HG03196 (cell line): Measurements from ENCODE around the gene PCDHGA1.
"Not testable (repeated sequence)": the region's sequence is repeated elsewhere in the genome, so short reads cannot be mapped to it uniquely, and the experiment has no call there.

Source experiments
- ATAC-seq: cut with Tn5 transposase; IDR thresholded peaks from one replicate; pipeline ENCODE4 v1.9.1; 2021; ENCODE audit not compliant: unreplicated experiment

Gene PCDHGA1

GRCh38 chr5:141382469-141383294 lies 52.4 kb downstream of the PCDHGA1 start, which contains the start of gene PCDHGA7:
Gene PCDHGA7, plus strand, starts transcription at chr5:141382742. Its CDS starts 158 bp downstream, at chr5:141382900.
- ATAC-seq: no peak

GRCh38 chr5:141383345-141383744 lies 53.0 kb downstream of the PCDHGA1 start:
- ATAC-seq: no peak

- no peak for ATAC-seq
These were observed 54.4 kb downstream of the PCDHGA1 start for GRCh38 chr5:141384471-141385267.

DNA sequence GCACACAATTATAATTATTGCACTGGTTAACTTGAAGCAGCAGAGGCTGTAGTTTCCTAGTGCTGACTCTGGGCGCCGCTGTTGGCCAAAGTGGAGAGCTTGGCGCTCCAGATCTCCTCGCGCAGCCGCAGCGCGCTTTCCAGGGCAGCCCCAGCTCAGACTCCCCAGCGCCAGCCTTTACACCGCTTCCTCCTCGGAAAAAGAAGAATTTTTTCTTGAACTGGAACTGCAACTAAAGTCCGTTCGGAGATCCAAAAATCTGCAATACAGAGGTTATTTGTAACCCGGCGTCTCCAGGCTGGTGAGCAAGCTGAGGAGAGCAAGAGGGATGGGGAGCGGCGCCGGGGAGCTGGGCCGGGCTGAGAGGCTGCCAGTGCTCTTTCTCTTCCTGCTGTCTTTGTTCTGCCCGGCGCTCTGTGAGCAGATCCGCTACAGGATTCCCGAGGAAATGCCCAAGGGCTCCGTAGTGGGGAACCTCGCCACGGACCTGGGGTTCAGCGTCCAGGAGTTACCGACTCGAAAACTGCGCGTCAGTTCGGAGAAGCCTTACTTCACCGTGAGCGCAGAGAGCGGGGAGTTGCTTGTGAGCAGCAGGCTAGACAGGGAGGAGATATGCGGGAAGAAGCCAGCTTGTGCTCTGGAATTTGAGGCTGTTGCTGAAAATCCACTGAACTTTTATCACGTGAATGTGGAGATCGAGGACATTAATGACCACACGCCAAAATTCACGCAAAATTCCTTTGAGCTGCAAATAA lies 57.4 kb downstream of the PCDHGA1 start, which contains the start of gene PCDHGB4:
TSS of gene PCDHGB4 (plus strand) at position 142 of the 755 bp plus-strand sequence. CDS start at position 329, 187 bp downstream.
- ATAC-seq: not testable (repeated sequence)

GRCh38 chr5:141388661-141389060 lies 58.3 kb downstream of the PCDHGA1 start:
- no peak for ATAC-seq

DNA sequence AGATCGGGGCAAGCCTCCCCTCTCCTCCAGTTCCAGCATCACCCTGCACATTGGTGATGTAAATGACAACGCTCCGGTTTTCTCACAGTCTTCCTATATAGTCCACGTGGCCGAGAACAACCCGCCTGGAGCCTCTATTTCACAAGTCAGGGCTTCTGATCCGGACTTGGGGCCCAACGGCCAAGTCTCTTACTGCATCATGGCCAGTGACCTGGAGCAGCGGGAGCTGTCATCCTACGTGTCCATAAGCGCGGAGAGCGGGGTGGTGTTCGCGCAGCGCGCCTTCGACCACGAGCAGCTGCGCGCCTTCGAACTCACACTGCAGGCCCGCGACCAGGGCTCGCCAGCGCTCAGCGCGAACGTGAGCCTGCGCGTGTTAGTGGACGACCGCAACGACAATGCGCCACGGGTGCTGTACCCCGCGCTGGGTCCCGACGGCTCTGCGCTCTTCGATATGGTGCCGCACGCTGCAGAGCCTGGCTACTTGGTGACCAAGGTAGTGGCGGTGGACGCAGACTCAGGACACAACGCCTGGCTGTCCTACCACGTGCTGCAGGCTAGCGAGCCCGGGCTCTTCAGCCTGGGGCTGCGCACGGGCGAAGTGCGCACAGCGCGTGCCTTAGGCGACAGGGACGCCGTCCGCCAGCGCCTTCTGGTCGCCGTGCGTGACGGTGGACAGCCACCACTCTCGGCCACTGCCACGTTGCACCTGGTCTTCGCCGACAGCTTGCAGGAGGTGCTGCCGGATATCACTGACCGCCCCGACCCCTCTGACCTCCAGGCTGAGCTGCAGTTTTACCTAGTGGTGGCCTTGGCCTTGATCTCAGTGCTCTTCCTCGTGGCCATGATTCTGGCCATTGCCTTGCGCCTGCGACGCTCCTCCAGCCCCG lies 59.1 kb downstream of the PCDHGA1 start:
- no peak for ATAC-seq

DNA sequence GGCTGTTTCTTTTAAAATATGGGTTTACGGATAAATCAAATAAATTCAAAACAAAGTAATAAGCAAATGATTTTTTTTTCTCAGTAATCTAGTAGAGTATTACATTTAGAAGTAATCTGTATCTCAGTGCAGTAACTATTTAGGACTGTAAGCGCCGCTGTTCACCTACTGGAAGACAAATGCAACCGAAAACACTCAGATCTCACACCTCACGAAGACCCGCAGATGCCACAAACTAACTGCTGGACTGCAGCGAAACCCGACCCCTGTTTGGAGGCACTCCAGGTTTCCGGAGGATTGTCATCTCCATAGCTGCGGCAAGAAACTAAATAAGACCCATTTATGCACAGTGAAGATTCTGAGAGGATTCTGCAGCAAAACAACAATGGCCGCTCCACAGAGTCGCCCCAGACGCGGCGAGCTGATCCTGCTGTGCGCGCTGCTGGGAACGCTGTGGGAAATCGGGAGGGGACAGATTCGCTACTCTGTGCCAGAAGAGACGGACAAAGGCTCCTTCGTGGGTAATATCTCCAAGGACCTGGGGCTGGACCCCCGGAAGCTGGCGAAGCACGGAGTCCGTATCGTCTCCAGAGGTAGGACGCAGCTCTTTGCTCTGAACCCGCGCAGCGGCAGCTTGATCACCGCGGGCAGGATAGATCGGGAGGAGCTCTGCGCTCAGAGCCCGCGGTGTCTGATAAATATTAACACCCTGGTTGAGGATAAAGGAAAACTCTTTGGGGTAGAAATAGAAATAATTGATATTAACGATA lies 62.3 kb downstream of the PCDHGA1 start, which contains the start of gene PCDHGA8:
TSS of gene PCDHGA8 (plus strand) at position 205 of the 770 bp plus-strand sequence. CDS start at position 386, 181 bp downstream.
- no peak for ATAC-seq

DNA sequence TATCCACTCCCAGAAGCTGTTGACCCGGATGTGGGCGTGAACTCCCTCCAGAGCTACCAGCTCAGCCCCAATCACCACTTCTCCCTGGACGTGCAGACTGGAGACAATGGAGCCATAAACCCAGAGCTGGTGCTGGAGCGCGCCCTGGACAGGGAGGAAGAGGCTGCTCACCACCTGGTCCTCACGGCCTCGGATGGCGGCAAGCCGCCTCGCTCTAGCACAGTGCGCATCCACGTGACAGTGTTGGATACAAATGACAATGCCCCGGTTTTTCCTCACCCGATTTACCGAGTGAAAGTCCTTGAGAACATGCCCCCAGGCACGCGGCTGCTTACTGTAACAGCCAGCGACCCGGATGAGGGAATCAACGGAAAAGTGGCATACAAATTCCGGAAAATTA lies 63.0 kb downstream of the PCDHGA1 start:
- no peak for ATAC-seq

DNA sequence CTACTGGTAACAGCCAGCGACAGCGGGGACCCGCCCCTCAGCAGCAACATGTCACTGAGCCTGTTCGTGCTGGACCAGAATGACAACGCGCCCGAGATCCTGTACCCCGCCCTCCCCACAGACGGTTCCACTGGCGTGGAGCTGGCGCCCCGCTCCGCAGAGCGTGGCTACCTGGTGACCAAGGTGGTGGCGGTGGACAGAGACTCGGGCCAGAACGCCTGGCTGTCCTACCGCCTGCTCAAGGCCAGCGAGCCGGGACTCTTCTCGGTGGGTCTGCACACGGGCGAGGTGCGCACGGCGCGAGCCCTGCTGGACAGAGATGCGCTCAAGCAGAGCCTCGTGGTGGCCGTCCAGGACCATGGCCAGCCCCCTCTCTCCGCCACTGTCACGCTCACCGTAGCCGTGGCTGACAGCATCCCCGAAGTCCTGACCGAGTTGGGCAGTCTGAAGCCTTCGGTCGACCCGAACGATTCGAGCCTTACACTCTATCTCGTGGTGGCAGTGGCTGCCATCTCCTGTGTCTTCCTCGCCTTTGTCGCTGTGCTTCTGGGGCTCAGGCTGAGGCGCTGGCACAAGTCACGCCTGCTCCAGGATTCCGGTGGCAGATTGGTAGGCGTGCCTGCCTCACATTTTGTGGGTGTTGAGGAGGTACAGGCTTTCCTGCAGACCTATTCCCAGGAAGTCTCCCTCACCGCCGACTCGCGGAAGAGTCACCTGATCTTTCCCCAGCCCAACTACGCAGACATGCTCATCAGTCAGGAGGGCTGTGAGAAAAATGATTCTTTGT lies 64.3 kb downstream of the PCDHGA1 start:
- not testable (repeated sequence) for ATAC-seq

GRCh38 chr5:141397756-141398551 lies 67.6 kb downstream of the PCDHGA1 start, which contains the start of gene PCDHGB5:
Gene PCDHGB5, plus strand, starts transcription at chr5:141397947. Its CDS starts 181 bp downstream, at chr5:141398128.
- ATAC-seq: peak; percentile 96

- ATAC-seq: no peak
These were observed 68.3 kb downstream of the PCDHGA1 start for GRCh38 chr5:141398608-141399007.

GRCh38 chr5:141399555-141400258 lies 69.4 kb downstream of the PCDHGA1 start:
- ATAC-seq: no peak

GRCh38 chr5:141402553-141403243 lies 72.4 kb downstream of the PCDHGA1 start, which contains the start of gene PCDHGA9:
Gene PCDHGA9, plus strand, starts transcription at chr5:141402778. Its CDS starts 175 bp downstream, at chr5:141402953.
- ATAC-seq: no peak

DNA sequence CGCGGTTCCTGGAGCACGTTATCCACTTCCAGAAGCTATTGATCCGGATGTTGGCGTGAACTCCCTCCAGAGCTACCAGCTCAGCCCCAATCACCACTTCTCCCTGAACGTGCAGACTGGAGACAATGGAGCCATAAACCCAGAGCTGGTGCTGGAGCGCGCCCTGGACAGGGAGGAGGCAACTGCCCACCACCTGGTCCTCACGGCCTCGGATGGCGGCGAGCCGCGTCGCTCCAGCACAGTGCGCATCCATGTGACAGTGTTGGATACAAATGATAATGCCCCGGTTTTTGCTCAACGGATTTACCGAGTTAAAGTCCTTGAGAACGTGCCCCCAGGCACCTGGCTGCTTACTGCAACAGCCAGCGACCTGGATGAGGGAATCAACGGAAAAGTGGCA lies 73.1 kb downstream of the PCDHGA1 start:
- no peak for ATAC-seq

- not testable (repeated sequence) for ATAC-seq
These were observed 77.6 kb downstream of the PCDHGA1 start, which contains the start of gene PCDHGB6 for GRCh38 chr5:141407790-141408505. Gene PCDHGB6, plus strand, starts transcription at chr5:141408021. Its CDS starts 182 bp downstream, at chr5:141408203.
